Natural killer cell (primary cell): Measurements from ENCODE around the gene AQP3. TPM values are rescaled to one million over a fixed set of nuclear protein-coding genes. Genes with fewer than 3 reads are reported as not detected.

ENCODE experiments used
- ATAC-seq, 3 donors: fragments of 150-1000 bp in 2 of 3; fragments of 200-7000 bp in 1 of 3; cut with Tn5 transposase; 1 replicate in 1 of 3; 2 replicates in 2 of 3; pipeline ENCODE4 v1.10.0; 2021; ENCODE audit warnings: mild to moderate bottlenecking in 2 of 3, moderate library complexity in 2 of 3
- DNase-seq, 2 donors: peaks; one replicate each; pipeline versions ENCODE4 v3.0.0 to v3.0.0-alpha.2; 2013 to 2021; ENCODE audit warnings: mixed read lengths in 1 of 2
- H3K27ac ChIP-seq: one replicate; pipeline ENCODE4 v1.5.1; 2013; ENCODE audit warnings: mild to moderate bottlenecking, low read length
- H3K27me3 ChIP-seq: one replicate; pipeline ENCODE4 v1.6.1; 2013; ENCODE audit warnings: low read length; ENCODE audit not compliant: control insufficient read depth, insufficient read depth
- H3K36me3 ChIP-seq: one replicate; pipeline ENCODE4 v1.6.1; 2013; ENCODE audit warnings: low read length; ENCODE audit not compliant: control insufficient read depth, insufficient read depth
- H3K4me1 ChIP-seq: one replicate; pipeline ENCODE4 v1.6.1; 2013; ENCODE audit warnings: low read length; ENCODE audit not compliant: control insufficient read depth, insufficient read depth
- H3K4me3 ChIP-seq: one replicate; pipeline ENCODE4 v1.5.1; 2013; ENCODE audit warnings: low read length
- H3K9me3 ChIP-seq: one replicate; pipeline ENCODE4 v1.6.1; 2013; ENCODE audit warnings: low read length; ENCODE audit not compliant: control insufficient read depth, insufficient read depth
- H3K27ac Mint-ChIP-seq, 2 donors: one replicate each; pipeline ENCODE4 v1.8.0; 2022; ENCODE audit warnings: mild to moderate bottlenecking in 2 of 2, mixed read lengths in 2 of 2, moderate library complexity in 1 of 2
- H3K27me3 Mint-ChIP-seq, 2 donors: one replicate each; pipeline ENCODE4 v1.8.0; 2022; ENCODE audit warnings: low read depth in 2 of 2, mixed read lengths in 2 of 2
- H3K36me3 Mint-ChIP-seq: one replicate; pipeline ENCODE4 v1.8.0; 2022; ENCODE audit warnings: mixed read lengths
- H3K4me1 Mint-ChIP-seq, 2 donors: one replicate each; pipeline ENCODE4 v1.8.0; 2022; ENCODE audit warnings: mixed read lengths in 2 of 2
- H3K4me3 Mint-ChIP-seq: one replicate; pipeline ENCODE4 v1.8.0; 2022; ENCODE audit warnings: mild to moderate bottlenecking, moderate library complexity, mixed read lengths
- H3K9me3 Mint-ChIP-seq, 2 donors: one replicate each; pipeline ENCODE4 v1.8.0; 2022; ENCODE audit warnings: mixed read lengths in 2 of 2
- WGBS: methylation state at CpG from one replicate; pipeline ENCODE4 v1.1.7; 2013; ENCODE audit warnings: missing lambda C conversion rate; ENCODE audit not compliant: insufficient coverage; 5-methylcytosine and 5-hydroxymethylcytosine counted together
- intact Hi-C: fragments of 100-400 bp; cut with micrococcal nuclease; formaldehyde crosslinking; loops from one replicate; pipeline ENCODE4 v1.14.2; 2022
- total RNA-seq, 4 donors: library from RNA; stranded (reverse); fragments of 120-200 nt in 1 of 4; gene quantifications; one replicate each; pipeline versions ENCODE4 v1.2.3 to v1.2.4, GENCODE V29; 2013 to 2022
- TF ChIP-seq, protein P1 (sequence below): fragments of 200-600 bp; IDR thresholded peaks from one replicate; pipeline ENCODE4 v1.8.0; 2022; ENCODE audit warnings: antibody characterized with exemption

The AQP3 gene
- total RNA-seq, 3 donors from 2014 or later (not counting 1 experiment from before 2014, with no cell fraction given) = 3.9 to 12.7 (median 6.1) TPM

DNA sequence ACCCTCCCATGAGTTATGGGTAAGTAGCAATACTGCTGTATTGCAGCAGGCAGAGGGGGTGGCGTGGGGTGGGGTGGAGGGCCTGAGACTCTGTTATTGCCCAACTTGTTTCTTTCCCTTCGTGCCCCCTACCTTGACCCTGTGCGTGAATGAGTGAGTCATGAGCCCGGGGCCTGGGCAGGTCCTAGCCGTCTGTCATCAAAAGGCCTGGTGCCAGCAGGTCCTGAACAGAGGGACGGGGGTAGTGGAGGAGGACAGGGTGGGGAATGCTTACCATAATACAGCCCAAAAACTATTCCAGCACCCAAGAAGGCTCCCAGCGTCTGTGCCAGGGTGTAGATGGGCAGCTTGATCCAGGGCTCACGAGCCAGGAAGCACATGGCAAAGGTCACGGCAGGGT is 4.3 kb downstream of the AQP3 start:
- no peak for ATAC-seq
- H3K9me3 ChIP-seq = no peaks in the 10 kb centered on the region
- no peaks in the 10 kb centered on the region for H3K9me3 Mint-ChIP-seq
- H3K4me3 ChIP-seq = no peak overlapping the region
- no peak overlapping the region for H3K4me3 Mint-ChIP-seq
- intact Hi-C loops = no loop called here
- no peaks in the 10 kb centered on the region for H3K27me3 ChIP-seq
- no peak overlapping the region for H3K27ac Mint-ChIP-seq
- DNase-seq = no peak
- H3K27me3 Mint-ChIP-seq = no peaks in the 10 kb centered on the region
- H3K36me3 ChIP-seq = no peaks in the 10 kb centered on the region
- TF ChIP-seq, protein P1, sequence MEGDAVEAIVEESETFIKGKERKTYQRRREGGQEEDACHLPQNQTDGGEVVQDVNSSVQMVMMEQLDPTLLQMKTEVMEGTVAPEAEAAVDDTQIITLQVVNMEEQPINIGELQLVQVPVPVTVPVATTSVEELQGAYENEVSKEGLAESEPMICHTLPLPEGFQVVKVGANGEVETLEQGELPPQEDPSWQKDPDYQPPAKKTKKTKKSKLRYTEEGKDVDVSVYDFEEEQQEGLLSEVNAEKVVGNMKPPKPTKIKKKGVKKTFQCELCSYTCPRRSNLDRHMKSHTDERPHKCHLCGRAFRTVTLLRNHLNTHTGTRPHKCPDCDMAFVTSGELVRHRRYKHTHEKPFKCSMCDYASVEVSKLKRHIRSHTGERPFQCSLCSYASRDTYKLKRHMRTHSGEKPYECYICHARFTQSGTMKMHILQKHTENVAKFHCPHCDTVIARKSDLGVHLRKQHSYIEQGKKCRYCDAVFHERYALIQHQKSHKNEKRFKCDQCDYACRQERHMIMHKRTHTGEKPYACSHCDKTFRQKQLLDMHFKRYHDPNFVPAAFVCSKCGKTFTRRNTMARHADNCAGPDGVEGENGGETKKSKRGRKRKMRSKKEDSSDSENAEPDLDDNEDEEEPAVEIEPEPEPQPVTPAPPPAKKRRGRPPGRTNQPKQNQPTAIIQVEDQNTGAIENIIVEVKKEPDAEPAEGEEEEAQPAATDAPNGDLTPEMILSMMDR = no peak
- H3K4me1 Mint-ChIP-seq = peaks cover 13 to 30% of the 10 kb centered on the region in 2 donors
- no peaks in the 10 kb centered on the region for H3K36me3 Mint-ChIP-seq
- no peak overlapping the region for H3K27ac ChIP-seq
- WGBS = 96% methylated on average over 8 of the region's 9 CpGs
- peaks cover 25% of the 10 kb centered on the region for H3K4me1 ChIP-seq

DNA sequence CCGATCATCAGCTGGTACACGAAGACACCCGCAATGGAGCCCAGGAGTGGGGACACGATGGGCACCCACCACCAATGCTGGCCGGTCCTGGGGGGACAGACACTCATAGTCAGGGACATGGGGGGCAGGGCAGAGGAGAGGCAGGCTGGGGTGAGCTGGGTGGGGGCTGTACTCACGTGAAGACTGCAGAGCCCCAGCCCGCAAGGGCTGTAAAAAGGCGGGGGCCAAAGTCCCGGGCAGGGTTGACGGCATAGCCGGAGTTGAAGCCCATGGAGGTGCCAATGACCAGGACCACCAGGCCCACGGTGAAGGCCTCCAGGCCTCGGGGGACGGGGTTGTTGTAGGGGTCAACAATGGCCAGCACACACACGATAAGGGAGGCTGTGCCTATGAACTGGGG is 5.3 kb downstream of the AQP3 start:
- Histone ChIP-seq H3K4me1 (peaks cover 17% of the 10 kb centered on the region), H3K9me3 (no peaks in the 10 kb centered on the region), H3K4me3 (no peak overlapping the region), H3K27ac (no peak overlapping the region), H3K36me3 (no peaks in the 10 kb centered on the region), H3K27me3 (no peaks in the 10 kb centered on the region)
- no peak overlapping the region for H3K27ac Mint-ChIP-seq
- TF ChIP-seq, protein P1 = no peak
- DNase-seq (no peak), ATAC-seq (no peak)
- H3K4me1 Mint-ChIP-seq = peaks cover 12 to 22% of the 10 kb centered on the region in 2 donors
- H3K36me3 Mint-ChIP-seq = no peaks in the 10 kb centered on the region
- no peak overlapping the region for H3K4me3 Mint-ChIP-seq
- H3K9me3 Mint-ChIP-seq = no peaks in the 10 kb centered on the region
- 96% methylated on average over 15 of the region's 15 CpGs for WGBS
- intact Hi-C loops = no loop called here
- H3K27me3 Mint-ChIP-seq = no peaks in the 10 kb centered on the region

DNA sequence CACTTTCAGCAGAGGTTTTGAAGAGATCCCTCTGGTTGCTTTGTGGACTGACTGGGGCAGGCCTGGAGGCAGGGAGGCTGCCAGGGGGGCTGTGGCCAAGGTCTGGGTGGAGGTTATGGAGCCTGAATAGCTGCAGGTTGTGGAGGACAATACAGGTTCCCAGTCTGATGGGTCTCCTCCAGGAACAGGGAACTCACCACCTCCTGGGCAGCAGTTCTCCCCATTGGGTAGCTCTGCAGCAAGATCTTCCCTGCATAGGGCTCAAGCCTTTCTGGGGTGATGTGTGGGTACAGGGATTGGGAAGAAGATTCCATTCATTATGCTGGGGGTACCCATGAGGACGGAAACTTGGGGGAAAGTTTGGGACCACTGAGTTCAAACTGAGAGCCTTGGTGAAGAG is 6.8 kb downstream of the AQP3 start:
- Histone ChIP-seq H3K27me3 (no peaks in the 10 kb centered on the region), H3K9me3 (no peaks in the 10 kb centered on the region), H3K27ac (no peak overlapping the region), H3K36me3 (no peaks in the 10 kb centered on the region), H3K4me1 (peaks cover 2% of the 10 kb centered on the region), H3K4me3 (no peak overlapping the region)
- no peaks in the 10 kb centered on the region for H3K36me3 Mint-ChIP-seq
- TF ChIP-seq, protein P1 = no peak
- no peaks in the 10 kb centered on the region for H3K27me3 Mint-ChIP-seq
- no peak for DNase-seq
- 100% methylated on average over 1 of the region's 1 CpG for WGBS
- intact Hi-C loops = no loop called here
- H3K4me3 Mint-ChIP-seq = no peak overlapping the region
- no peak for ATAC-seq
- H3K27ac Mint-ChIP-seq = no peak overlapping the region
- H3K4me1 Mint-ChIP-seq = peaks cover 0 to 7% of the 10 kb centered on the region in 2 donors
- no peaks in the 10 kb centered on the region for H3K9me3 Mint-ChIP-seq

DNA sequence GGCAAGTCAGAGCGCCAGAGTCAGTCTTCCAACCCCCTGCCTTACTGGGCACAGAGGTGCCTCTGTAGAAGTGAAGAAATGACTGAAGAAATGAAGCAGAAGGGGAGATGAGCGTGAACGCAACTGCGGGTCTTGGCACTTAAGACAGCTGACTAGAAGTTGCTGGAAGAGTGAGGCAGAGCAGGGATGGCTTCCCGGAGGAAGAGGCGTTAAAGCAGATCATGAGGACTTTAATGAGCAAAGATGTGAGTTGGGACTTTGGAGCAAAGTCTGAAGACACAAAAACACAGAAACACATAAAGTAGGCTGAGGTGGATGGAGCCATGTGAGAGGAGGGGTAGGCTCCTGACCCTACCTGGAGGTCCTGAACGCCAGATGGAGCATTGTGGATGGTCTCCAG is 7.2 kb downstream of the AQP3 start:
- Mint-ChIP-seq H3K27ac (no peak overlapping the region), H3K9me3 (no peaks in the 10 kb centered on the region), H3K4me1 (peaks cover 0 to 3% of the 10 kb centered on the region in 2 donors), H3K4me3 (no peak overlapping the region), H3K36me3 (no peaks in the 10 kb centered on the region), H3K27me3 (no peaks in the 10 kb centered on the region)
- H3K27ac ChIP-seq = no peak overlapping the region
- TF ChIP-seq, protein P1 = no peak
- no peaks in the 10 kb centered on the region for H3K27me3 ChIP-seq
- intact Hi-C loops = no loop called here
- DNase-seq (no peak), ATAC-seq (no peak)
- no peak overlapping the region for H3K4me3 ChIP-seq
- H3K36me3 ChIP-seq = no peaks in the 10 kb centered on the region
- H3K9me3 ChIP-seq = no peaks in the 10 kb centered on the region
- no peaks in the 10 kb centered on the region for H3K4me1 ChIP-seq
- 95% methylated on average over 7 of the region's 7 CpGs for WGBS
